Liver (tissue), 9 donors: ENCODE data around the gene RBL2. TPM values are rescaled to one million over a fixed set of nuclear protein-coding genes. Genes with fewer than 3 reads are reported as not detected.

Experiments used
- DNase-seq: peaks from one replicate; pipeline ENCODE4 v3.0.0-alpha.2; 2017; ENCODE audit warnings: low spot score
- H3K27ac ChIP-seq, 2 donors: one replicate each; pipeline ENCODE4 v1.7.0; 2013; ENCODE audit warnings: inconsistent platforms in 2 of 2, low read length in 2 of 2, control low read depth in 1 of 2, low read depth in 1 of 2, mild to moderate bottlenecking in 1 of 2
- H3K27me3 ChIP-seq, 4 donors: one replicate each; pipeline versions ENCODE4 v1.6.1 to v1.7.0; 2013; ENCODE audit warnings: low read length in 3 of 4, inconsistent platforms in 1 of 4, mild to moderate bottlenecking in 1 of 4, moderate library complexity in 1 of 4; ENCODE audit not compliant: control insufficient read depth in 4 of 4, insufficient read depth in 4 of 4
- H3K36me3 ChIP-seq, 4 donors: one replicate each; pipeline versions ENCODE4 v1.6.1 to v1.7.0; 2013; ENCODE audit warnings: low read length in 3 of 4, mild to moderate bottlenecking in 3 of 4, low read depth in 1 of 4, moderate library complexity in 1 of 4; ENCODE audit not compliant: control insufficient read depth in 4 of 4, insufficient read depth in 3 of 4
- H3K4me1 ChIP-seq, 4 donors: one replicate each; pipeline versions ENCODE4 v1.6.1 to v1.7.0; 2013; ENCODE audit warnings: low read length in 3 of 4, mild to moderate bottlenecking in 3 of 4, moderate library complexity in 1 of 4; ENCODE audit not compliant: control insufficient read depth in 4 of 4, insufficient read depth in 4 of 4
- H3K4me3 ChIP-seq, 3 donors: one replicate each; pipeline versions ENCODE4 v1.6.1 to v1.7.0; 2013; ENCODE audit warnings: low read length in 3 of 3, control low read depth in 1 of 3, low read depth in 1 of 3, mild to moderate bottlenecking in 1 of 3
- H3K9ac ChIP-seq, 2 donors: one replicate each; pipeline ENCODE4 v1.7.0; 2013; ENCODE audit warnings: low read length in 2 of 2, mild to moderate bottlenecking in 2 of 2, moderate library complexity in 2 of 2, control low read depth in 1 of 2, low read depth in 1 of 2
- H3K9me3 ChIP-seq, 4 donors: one replicate each; pipeline versions ENCODE4 v1.6.1 to v1.7.0; 2013; ENCODE audit warnings: low read length in 3 of 4; ENCODE audit not compliant: control insufficient read depth in 4 of 4
- ATF3 ChIP-seq: IDR thresholded peaks from 2 replicates; pipeline ENCODE4 v1.6.1; 2016; ENCODE audit warnings: antibody characterized with exemption
- CTCF ChIP-seq: fragments of 150-350 bp; IDR thresholded peaks from 2 replicates; pipeline ENCODE4 v1.5.1; 2017; ENCODE audit warnings: improper control_type of control experiment, low read depth, low read length; ENCODE audit not compliant: missing input control
- EGR1 ChIP-seq, 2 donors: IDR thresholded peaks; 2 replicates each; pipeline ENCODE4 v1.6.1; 2016 to 2018; ENCODE audit warnings: antibody characterized with exemption in 2 of 2, low read depth in 2 of 2
- FOXA1 ChIP-seq: IDR thresholded peaks from 2 replicates; pipeline ENCODE4 v1.6.1; 2016; ENCODE audit warnings: antibody characterized with exemption
- FOXA2 ChIP-seq: IDR thresholded peaks from 2 replicates; pipeline ENCODE4 v1.6.1; 2016; ENCODE audit warnings: antibody characterized with exemption
- GABPA ChIP-seq, 2 donors: IDR thresholded peaks in 1 of 2; conservative IDR thresholded peaks in 1 of 2; 2 replicates each; pipeline ENCODE4 v1.6.1; 2016; ENCODE audit warnings: antibody characterized with exemption in 2 of 2, mild to moderate bottlenecking in 1 of 2, moderate library complexity in 1 of 2
- HNF4A ChIP-seq, 2 donors: conservative IDR thresholded peaks; 2 replicates each; pipeline ENCODE4 v1.6.1; 2016; ENCODE audit warnings: antibody characterized with exemption in 2 of 2, mild to moderate bottlenecking in 2 of 2
- HNF4G ChIP-seq: IDR thresholded peaks from 2 replicates; pipeline ENCODE4 v1.6.1; 2016; ENCODE audit warnings: antibody characterized with exemption
- JUND ChIP-seq, 2 donors: IDR thresholded peaks; 2 replicates each; pipeline ENCODE4 v1.6.1; 2016; ENCODE audit warnings: antibody characterized with exemption in 2 of 2
- MAX ChIP-seq: IDR thresholded peaks from 2 replicates; pipeline ENCODE4 v1.6.1; 2016; ENCODE audit warnings: antibody characterized with exemption
- NR2F2 ChIP-seq: IDR thresholded peaks from 2 replicates; pipeline ENCODE4 v1.6.1; 2016; ENCODE audit warnings: antibody characterized with exemption
- RAD21 ChIP-seq, 2 donors: IDR thresholded peaks; 2 replicates each; pipeline ENCODE4 v1.6.1; 2016; ENCODE audit warnings: antibody characterized with exemption in 2 of 2, mild to moderate bottlenecking in 2 of 2
- REST ChIP-seq: IDR thresholded peaks from 2 replicates; pipeline ENCODE4 v1.6.1; 2016; ENCODE audit warnings: antibody characterized with exemption, mild to moderate bottlenecking
- RXRA ChIP-seq, 2 donors: IDR thresholded peaks; 2 replicates each; pipeline ENCODE4 v1.6.1; 2017 to 2018; ENCODE audit warnings: antibody characterized with exemption in 2 of 2, mild to moderate bottlenecking in 1 of 2
- SP1 ChIP-seq: IDR thresholded peaks from 2 replicates; pipeline ENCODE4 v1.6.1; 2018; ENCODE audit warnings: antibody characterized with exemption, mild to moderate bottlenecking
- TAF1 ChIP-seq: conservative IDR thresholded peaks from 2 replicates; pipeline ENCODE4 v1.6.1; 2016; ENCODE audit warnings: antibody characterized with exemption, mild to moderate bottlenecking
- YY1 ChIP-seq: IDR thresholded peaks from 2 replicates; pipeline ENCODE4 v1.6.1; 2016; ENCODE audit warnings: antibody characterized with exemption, mild to moderate bottlenecking
- ZBTB33 ChIP-seq: IDR thresholded peaks from 2 replicates; pipeline ENCODE4 v1.6.1; 2016; ENCODE audit warnings: antibody characterized with exemption
- WGBS: extraction: QIAGEN DNeasy Blood & Tissue Kit; methylation state at CpG from one replicate; pipeline ENCODE4 v1.1.7; 2013; 5-methylcytosine and 5-hydroxymethylcytosine counted together
- polyA plus RNA-seq, 2 donors: library from polyadenylated mRNA; stranded (reverse) in 1 of 2; unstranded in 1 of 2; fragments of 200-250 nt in 1 of 2; fragments of >200 nt in 1 of 2; fragmentation: Nextera tagmentation in 1 of 2; extraction: Ambion mirVana in 1 of 2; gene quantifications; one replicate each; pipeline versions ENCODE4 v1.2.1 to v1.2.3, GENCODE V29; 2013 to 2015
- total RNA-seq, 2 donors: library from RNA; depleted of rRNA; stranded (reverse); fragments of >200 nt; gene quantifications; one replicate each; pipeline ENCODE4 v1.2.3, GENCODE V29; 2014
- donor health status: healthy.
- donor health status: healthy.
- donor health status: healthy.
- donor health status: healthy.
- donor health status: healthy.

The RBL2 gene
- total and polyA plus RNA-seq, 4 donors = 19.2 to 64.3 (median 28.4) TPM

GRCh38 chr16:53412549-53412948 is 21.7 kb upstream of the RBL2 start:
- no peaks in the 10 kb centered on the region for H3K9me3 ChIP-seq
- 95% methylated on average over 18 of the region's 18 CpGs for WGBS
- no peaks in the 10 kb centered on the region for H3K36me3 ChIP-seq
- no peaks in the 10 kb centered on the region for H3K27me3 ChIP-seq
- no peak overlapping the region for H3K4me3 ChIP-seq
- no peak overlapping the region for H3K27ac ChIP-seq
- no peak for DNase-seq
- no peaks in the 10 kb centered on the region for H3K4me1 ChIP-seq
- no peak for TF ChIP-seq NR2F2
- no peak for TF ChIP-seq RXRA (IDR thresholded peaks at IDR 0.05)
- no peak for TF ChIP-seq HNF4A (conservative IDR thresholded peaks at IDR 0.05)
- no peak for TF ChIP-seq FOXA2
- TF ChIP-seq TAF1 = no peak
- TF ChIP-seq MAX = no peak
- no peak for TF ChIP-seq FOXA1
- TF ChIP-seq RAD21 (IDR thresholded peaks at IDR 0.05) = no peak
- no peak for TF ChIP-seq ZBTB33
- no peak for TF ChIP-seq EGR1 (IDR thresholded peaks at IDR 0.05; ENCODE audit: low read depth in 2 of 2)
- no peak for TF ChIP-seq ATF3
- TF ChIP-seq JUND (IDR thresholded peaks at IDR 0.05) = no peak
- TF ChIP-seq REST = no peak
- no peak for TF ChIP-seq YY1
- TF ChIP-seq GABPA (IDR thresholded peaks at IDR 0.05 in 1 of 2, conservative IDR thresholded peaks at IDR 0.05 in 1 of 2) = no peak
- no peak for TF ChIP-seq CTCF
- TF ChIP-seq SP1 = no peak
- H3K9ac ChIP-seq = no peak overlapping the region

GRCh38 chr16:53413864-53414263 is 20.4 kb upstream of the RBL2 start:
- no peak for DNase-seq
- H3K4me1 ChIP-seq = no peaks in the 10 kb centered on the region
- H3K9me3 ChIP-seq = no peaks in the 10 kb centered on the region
- H3K27ac ChIP-seq = no peak overlapping the region
- H3K27me3 ChIP-seq = no peaks in the 10 kb centered on the region
- no peaks in the 10 kb centered on the region for H3K36me3 ChIP-seq
- no peak overlapping the region for H3K9ac ChIP-seq
- H3K4me3 ChIP-seq = no peak overlapping the region
- 98% methylated on average over 18 of the region's 18 CpGs for WGBS
- TF ChIP-seq EGR1 (IDR thresholded peaks at IDR 0.05; ENCODE audit: low read depth in 2 of 2) (no peak), HNF4G (no peak), GABPA (IDR thresholded peaks at IDR 0.05 in 1 of 2, conservative IDR thresholded peaks at IDR 0.05 in 1 of 2) (no peak), MAX (no peak), REST (no peak), CTCF (no peak), FOXA2 (no peak)
